ENCODE data around the gene TUT4. TPM values are rescaled to one million over a fixed set of nuclear protein-coding genes. Genes with fewer than 3 reads are reported as not detected.

The TUT4 gene
- total and polyA plus RNA-seq, 2 of the 4 experiments (the other 2 are of a cell fraction) = 10.9 to 40.0 TPM

- peak overlapping the region; percentile 75; the same call in 1 of the 2 replicates for H2BK20ac ChIP-seq (ENCODE audit: low read depth, low read length)
- POLR2A ChIA-PET (ENCODE audit: unreplicated experiment) = interaction anchor here (0.5 to 0.7 kb wide), 3 partner anchors 13 to 122 kb away, joined by 3 to 12 read pairs (median 3); partner anchors contain the start of gene TUT4
- H3K9ac ChIP-seq (ENCODE audit: low read depth, low read length) = no peak overlapping the region
- H2AFZ ChIP-seq (replicated peaks; ENCODE audit: low read length, poor library complexity) = peak overlapping the region; percentile 58
- H3K9me3 ChIP-seq (ENCODE audit: control insufficient read depth, insufficient read depth, low read length) = no peaks in the 10 kb centered on the region
- H2BK15ac ChIP-seq (ENCODE audit: low read depth, low read length) = 0 out of 3 replicates have a peak overlapping the region, but pooled peaks have one; percentile 8
- peak overlapping the region; percentile 31 for H3K4me2 ChIP-seq (ENCODE audit: low read depth, low read length)
- intact Hi-C loops (cut with micrococcal nuclease) = loop anchor here (2.0 kb wide), 1 partner anchor 22 kb away; the partner anchor contains the start of gene TUT4
- H3K14ac ChIP-seq (replicated peaks; ENCODE audit: low read depth, low read length) = peak overlapping the region; percentile 53; the same call in 1 of the 2 replicates
- peak overlapping the region; percentile 28; the same call in 1 of the 2 replicates for H3K27ac ChIP-seq (ENCODE audit: insufficient read depth, low read length)
- no peaks in the 10 kb centered on the region for H3K79me1 ChIP-seq (ENCODE audit: low read depth in 1 of 2, low read length in 2 of 2)
- H3K4ac ChIP-seq (ENCODE audit: low read depth, low read length) = peak overlapping the region; percentile 42; the same call in 1 of the 2 replicates
- no CpG with 5 or more reads among the region's 2 CpGs for WGBS, 2 experiments (ENCODE audit: extremely low coverage in 2 of 2, insufficient read length in 1 of 2)
- CTCF ChIA-PET = interaction anchor here (0.6 kb wide), 1 partner anchor 366 kb away, joined by 4 read pairs; no protein-coding TSS in a partner anchor
- no peak overlapping the region for H2AK9ac ChIP-seq (replicated peaks; ENCODE audit: low read depth, low read length, poor library complexity)
- H2BK120ac ChIP-seq (ENCODE audit: low read depth, low read length) = peak overlapping the region; percentile 50; the same call in 1 of the 2 replicates
- no peak overlapping the region for H4K91ac ChIP-seq (ENCODE audit: insufficient read depth, low read depth, low read length)
- in situ Hi-C loops (cut with MboI; ENCODE audit: low sequenced_read_pairs) = no loop called here
- no peak overlapping the region for H3K23ac ChIP-seq (ENCODE audit: low read depth, low read length)
- ATAC-seq (ENCODE audit: low read depth) (peak; percentile 96), DNase-seq (peak; percentile 98)
- H4K5ac ChIP-seq (ENCODE audit: low read depth, low read length) = no peak overlapping the region
- peaks cover 8% of the 10 kb centered on the region for H3K4me1 ChIP-seq (ENCODE audit: control insufficient read depth, insufficient read depth, low read length)
- no peak overlapping the region for H2AK5ac ChIP-seq (ENCODE audit: low read depth, low read length)
- no TSS peak for BruUV-seq (replicated peaks)
- H2BK5ac ChIP-seq (ENCODE audit: low read depth, low read length, poor library complexity, severe bottlenecking) = peak overlapping the region; percentile 89
- TF ChIP-seq BHLHE40 (IDR thresholded peaks at IDR 0.05; ENCODE audit: low read depth, low read length) (peak; percentile 42), RCOR1 (IDR thresholded peaks at IDR 0.05; ENCODE audit: insufficient replicate concordance, low read length) (no peak), CEBPB (IDR thresholded peaks at IDR 0.05; ENCODE audit: low read depth, low read length) (peak; percentile 71), FOS (IDR thresholded peaks at IDR 0.05; ENCODE audit: low read depth, low read length) (peak; percentile 96), ELK1 (IDR thresholded peaks at IDR 0.05; ENCODE audit: borderline replicate concordance, low read depth, low read length) (no peak)
- H3K56ac ChIP-seq (ENCODE audit: extremely low read depth, insufficient read depth, low read length) = no peak overlapping the region
- peak overlapping the region in 1 of 2 experiments; percentile 69; a peak in 2 of 4 replicates for H4K8ac ChIP-seq (ENCODE audit: low read depth in 2 of 2, low read length in 2 of 2)
- H4K20me1 ChIP-seq (ENCODE audit: insufficient read depth, low read length) = no peaks in the 10 kb centered on the region
- no peaks in the 10 kb centered on the region for H3K36me3 ChIP-seq (ENCODE audit: control insufficient read depth, insufficient read depth, low read length)
- 0 out of 2 replicates have a peak, but pooled peaks cover 2% of the 10 kb centered on the region for H3K27me3 ChIP-seq (ENCODE audit: control insufficient read depth, insufficient read depth, low read length)
- peak overlapping the region; percentile 10; the same call in 1 of the 2 replicates for H3K18ac ChIP-seq (ENCODE audit: low read depth, low read length)
- dilution Hi-C loops (cut with HindIII; ENCODE audit: low sequenced_read_pairs, unreplicated experiment) = no loop called here
- H3K9me1 ChIP-seq (ENCODE audit: insufficient read depth, low read length) = 0 out of 2 replicates have a peak, but pooled peaks cover 5% of the 10 kb centered on the region
- no peak overlapping the region for H3K4me3 ChIP-seq (ENCODE audit: insufficient read depth, low read depth, low read length)
These were observed 21.7 kb upstream of the TUT4 start for GRCh38 chr1:52574594-52574993.
